ENCODE results near the gene NDN.

Gene NDN

GRCh38 chr15:23642413-23643044 is 44.6 kb downstream of the NDN start:
- peak; percentile 22 to 23 for DNase-seq (ENCODE audit: low read depth in 2 of 2)
